Astrocyte (in vitro differentiated cells and primary cell): Measurements from ENCODE around the gene KHSRP. TPM values are rescaled to one million over a fixed set of nuclear protein-coding genes. Genes with fewer than 3 reads are reported as not detected.
A peak's percentile ranks its signal among the peaks of the same experiment; 100 is the strongest.

ENCODE experiments used
- DNase-seq: peaks from one replicate; pipeline ENCODE4 v3.0.0-alpha.2; 2010; ENCODE audit warnings: low read depth
- FAIRE-seq: peaks from 2 replicates; lab custom pipeline; 2011; peaks lifted over from hg19 to GRCh38; lab: Jason Lieb, UNC
- H2AFZ ChIP-seq: 2 replicates; pipeline ENCODE4 v1.6.0; 2012; ENCODE audit warnings: low read depth, low read length, inconsistent platforms
- H3K27ac ChIP-seq: 2 replicates; pipeline ENCODE4 v1.5.1; 2011; ENCODE audit warnings: low read depth, low read length, inconsistent platforms
- H3K27me3 ChIP-seq: 2 replicates; pipeline ENCODE4 v1.6.0; 2011; ENCODE audit warnings: low read length, inconsistent platforms; ENCODE audit not compliant: insufficient read depth
- H3K36me3 ChIP-seq: 2 replicates; pipeline ENCODE4 v1.5.1; 2011; ENCODE audit warnings: low read length, inconsistent platforms; ENCODE audit not compliant: insufficient read depth
- H3K4me1 ChIP-seq: 2 replicates; pipeline ENCODE4 v1.5.1; 2011; ENCODE audit warnings: low read length, inconsistent platforms; ENCODE audit not compliant: insufficient read depth
- H3K4me2 ChIP-seq: 2 replicates; pipeline ENCODE4 v1.6.0; 2012; ENCODE audit warnings: low read length, inconsistent platforms
- H3K4me3 ChIP-seq: 2 replicates; pipeline ENCODE4 v1.5.1; 2011; ENCODE audit warnings: low read depth, mild to moderate bottlenecking, low read length, inconsistent platforms; ENCODE audit not compliant: insufficient read depth
- H3K79me2 ChIP-seq: 2 replicates; pipeline ENCODE4 v1.6.0; 2012; ENCODE audit warnings: mild to moderate bottlenecking, low read length, inconsistent platforms; ENCODE audit not compliant: insufficient read depth
- H3K9ac ChIP-seq: 2 replicates; pipeline ENCODE4 v1.6.0; 2012; ENCODE audit warnings: mild to moderate bottlenecking, low read length, inconsistent platforms
- H3K9me3 ChIP-seq: 2 replicates; pipeline ENCODE4 v1.5.1; 2012; ENCODE audit warnings: low read depth, mild to moderate bottlenecking, low read length, inconsistent platforms; ENCODE audit not compliant: insufficient read depth
- H4K20me1 ChIP-seq: 2 replicates; pipeline ENCODE4 v1.6.0; 2012; ENCODE audit warnings: low read length, inconsistent platforms; ENCODE audit not compliant: insufficient read depth
- H3K27ac Mint-ChIP-seq: one replicate; pipeline ENCODE4 v1.8.0; 2021; ENCODE audit warnings: mild to moderate bottlenecking, mixed read lengths; ENCODE audit not compliant: unreplicated experiment
- H3K27me3 Mint-ChIP-seq: one replicate; pipeline ENCODE4 v1.8.0; 2021; ENCODE audit warnings: low read depth, mixed read lengths; ENCODE audit not compliant: unreplicated experiment
- H3K36me3 Mint-ChIP-seq: one replicate; pipeline ENCODE4 v1.8.0; 2021; ENCODE audit warnings: low read depth, mixed read lengths; ENCODE audit not compliant: unreplicated experiment
- H3K4me1 Mint-ChIP-seq: one replicate; pipeline ENCODE4 v1.8.0; 2021; ENCODE audit warnings: low read depth, mixed read lengths; ENCODE audit not compliant: unreplicated experiment
- H3K4me3 Mint-ChIP-seq: one replicate; pipeline ENCODE4 v1.8.0; 2021; ENCODE audit warnings: mild to moderate bottlenecking, moderate library complexity, mixed read lengths; ENCODE audit not compliant: unreplicated experiment
- H3K9me3 Mint-ChIP-seq: one replicate; pipeline ENCODE4 v1.8.0; 2021; ENCODE audit warnings: mild to moderate bottlenecking, mixed read lengths; ENCODE audit not compliant: unreplicated experiment
- CTCF ChIP-seq: IDR thresholded peaks from 2 replicates; pipeline ENCODE4 v1.5.1; 2011; ENCODE audit warnings: low read depth, mild to moderate bottlenecking, inconsistent platforms, low read length, moderate library complexity; ENCODE audit not compliant: insufficient read depth
- EZH2 ChIP-seq: IDR thresholded peaks from 2 replicates; pipeline ENCODE4 v1.6.1; 2012; ENCODE audit warnings: mild to moderate bottlenecking, low read length, inconsistent platforms; ENCODE audit not compliant: insufficient read depth
- total RNA-seq: library from RNA; stranded (reverse); gene quantifications from 2 replicates; pipeline ENCODE4 v1.2.1, GENCODE V29; 2021

The KHSRP gene
- total RNA-seq, 1 donor from 2014 or later: 297 TPM

GRCh38 chr19:6381030-6381750 is 43.4 kb downstream of the KHSRP start:
- no peak overlapping the region for H3K4me3 Mint-ChIP-seq
- Histone ChIP-seq H3K79me2 (no peaks in the 10 kb centered on the region), H3K9me3 (no peaks in the 10 kb centered on the region), H3K4me3 (no peak overlapping the region), H3K4me2 (no peak overlapping the region), H3K9ac (no peak overlapping the region), H2AFZ (no peak overlapping the region), H3K27me3 (no peaks in the 10 kb centered on the region), H3K4me1 (peaks cover 3% of the 10 kb centered on the region), H4K20me1 (peaks cover 3% of the 10 kb centered on the region), H3K27ac (no peak overlapping the region), H3K36me3 (peaks cover 26% of the 10 kb centered on the region)
- no peak overlapping the region for H3K27ac Mint-ChIP-seq
- H3K27me3 Mint-ChIP-seq: no peaks in the 10 kb centered on the region
- TF ChIP-seq CTCF (no peak), EZH2 (no peak)
- no peaks in the 10 kb centered on the region for H3K9me3 Mint-ChIP-seq
- FAIRE-seq (no peak), DNase-seq (no peak)
- H3K36me3 Mint-ChIP-seq: peaks cover 19% of the 10 kb centered on the region
- H3K4me1 Mint-ChIP-seq: peaks cover 2% of the 10 kb centered on the region

- H2AFZ ChIP-seq: no peak overlapping the region
- no peak overlapping the region for H3K4me2 ChIP-seq
- peaks cover 3% of the 10 kb centered on the region for H3K4me1 ChIP-seq
- peaks cover 2% of the 10 kb centered on the region for H3K4me1 Mint-ChIP-seq
- no peak overlapping the region for H3K4me3 Mint-ChIP-seq
- H3K27ac Mint-ChIP-seq: no peak overlapping the region
- H3K9me3 ChIP-seq: no peaks in the 10 kb centered on the region
- DNase-seq: no peak
- no peak overlapping the region for H3K4me3 ChIP-seq
- no peak overlapping the region for H3K27ac ChIP-seq
- H4K20me1 ChIP-seq: peaks cover 3% of the 10 kb centered on the region
- no peak for TF ChIP-seq CTCF
- no peak for TF ChIP-seq EZH2
- no peaks in the 10 kb centered on the region for H3K9me3 Mint-ChIP-seq
- no peaks in the 10 kb centered on the region for H3K27me3 ChIP-seq
- H3K9ac ChIP-seq: no peak overlapping the region
- peaks cover 22% of the 10 kb centered on the region for H3K36me3 ChIP-seq
- no peaks in the 10 kb centered on the region for H3K79me2 ChIP-seq
- no peaks in the 10 kb centered on the region for H3K27me3 Mint-ChIP-seq
- peaks cover 18% of the 10 kb centered on the region for H3K36me3 Mint-ChIP-seq
- no peak for FAIRE-seq
These were observed 44.9 kb downstream of the KHSRP start for GRCh38 chr19:6379744-6380143.

GRCh38 chr19:6378486-6378885 is 46.1 kb downstream of the KHSRP start:
- peaks cover 21% of the 10 kb centered on the region for H3K36me3 ChIP-seq

More at GRCh38 chr19:6378486-6378885, 46.1 kb downstream of the KHSRP start:
- no peak overlapping the region for H3K4me3 ChIP-seq
- H3K36me3 Mint-ChIP-seq: peaks cover 16% of the 10 kb centered on the region
- no peak overlapping the region for H3K27ac Mint-ChIP-seq
- no peak overlapping the region for H3K27ac ChIP-seq
- FAIRE-seq (no peak), DNase-seq (no peak)
- H3K4me1 ChIP-seq: peaks cover 12% of the 10 kb centered on the region
- no peaks in the 10 kb centered on the region for H3K9me3 ChIP-seq
- H3K4me2 ChIP-seq: no peak overlapping the region
- H3K4me1 Mint-ChIP-seq: peaks cover 5% of the 10 kb centered on the region
- H3K9me3 Mint-ChIP-seq: no peaks in the 10 kb centered on the region
- H2AFZ ChIP-seq: no peak overlapping the region
- no peaks in the 10 kb centered on the region for H3K27me3 Mint-ChIP-seq
- peak overlapping the region; percentile 40 for H3K4me3 Mint-ChIP-seq
- no peaks in the 10 kb centered on the region for H3K27me3 ChIP-seq
- TF ChIP-seq CTCF: no peak
- no peak for TF ChIP-seq EZH2
- no peaks in the 10 kb centered on the region for H3K79me2 ChIP-seq
- peaks cover 3% of the 10 kb centered on the region for H4K20me1 ChIP-seq
- no peak overlapping the region for H3K9ac ChIP-seq
